BLaER1 treated with 17β-estradiol and CSF1 and Interleukin-3, amounts not matched to agents 10 nM and 100 nM (cell line): ENCODE results near the gene CD4.
A peak's percentile ranks its signal among the peaks of the same experiment; 100 is the strongest.

ENCODE experiments used
- H3K27ac ChIP-seq, 11 experiments: shearing (Covaris generic); formaldehyde crosslinking; 2 replicates each; pipeline ENCODE4 v1.8.1; 2022
- H3K27me3 ChIP-seq, 11 experiments: shearing (Covaris generic); formaldehyde crosslinking; 2 replicates each; pipeline ENCODE4 v1.8.1; 2022
- H3K36me3 ChIP-seq, 11 experiments: shearing (Covaris generic); formaldehyde crosslinking; 2 replicates each; pipeline ENCODE4 v1.8.1; 2022
- H3K4me1 ChIP-seq, 10 experiments: shearing (Covaris generic); formaldehyde crosslinking; 2 replicates each; pipeline ENCODE4 v1.8.1; 2022
- H3K4me2 ChIP-seq, 11 experiments: shearing (Covaris generic); formaldehyde crosslinking; 2 replicates each; pipeline ENCODE4 v1.8.1; 2022
- H3K4me3 ChIP-seq, 10 experiments: shearing (Covaris generic); formaldehyde crosslinking; 2 replicates each; pipeline ENCODE4 v1.8.1; 2022
- H3K9ac ChIP-seq, 11 experiments: shearing (Covaris generic); formaldehyde crosslinking; 2 replicates each; pipeline ENCODE4 v1.8.1; 2022
- H3K9me3 ChIP-seq, 11 experiments: shearing (Covaris generic); formaldehyde crosslinking; replicated peaks in 1 of 11; 2 replicates each; pipeline ENCODE4 v1.8.1; 2022
- H4K20me1 ChIP-seq, 11 experiments: shearing (Covaris generic); formaldehyde crosslinking; 2 replicates each; pipeline ENCODE4 v1.8.1; 2022
- Cebpa-rat ChIP-seq, 11 experiments: shearing (Covaris generic); IDR thresholded peaks; 2 replicates each; pipeline ENCODE4 v1.8.1; 2022

The CD4 gene

GRCh38 chr12:6771509-6772330 is 17.6 kb upstream of the CD4 start:
- Histone ChIP-seq H3K4me2 (peak overlapping the region in 6 of 11 experiments; percentile 7 to 95 (median 57); a peak in 10 of 22 replicates), H3K27ac (no peak overlapping the region), H3K36me3 (no peaks in the 10 kb centered on the region; a peak in 1 of 22 replicates), H3K9ac (no peak overlapping the region), H3K9me3 (no peaks in the 10 kb centered on the region), H4K20me1 (peaks cover 0 to 48% (median 22%) of the 10 kb centered on the region in 11 experiments; a peak in 17 of 22 replicates), H3K27me3 (peaks cover 86 to 100% (median 100%) of the 10 kb centered on the region in 11 experiments), H3K4me3 (no peak overlapping the region), H3K4me1 (peaks cover 9 to 60% (median 41%) of the 10 kb centered on the region in 10 experiments)
- TF ChIP-seq Cebpa-rat (IDR thresholded peaks at IDR 0.05) = no peak

- H3K9ac ChIP-seq = no peak within 1 kb of the TSS
- peaks cover 5 to 60% (median 36%) of the 10 kb centered on the region in 10 experiments; a peak in 19 of 20 replicates for H3K4me1 ChIP-seq
- no peak for TF ChIP-seq Cebpa-rat (IDR thresholded peaks at IDR 0.05)
- H3K27ac ChIP-seq = no peak within 1 kb of the TSS
- H3K4me3 ChIP-seq = 0 out of 20 replicates have a peak within 1 kb of the TSS, but pooled peaks of 1 of the 10 experiments have one; percentile 28
- no peaks in the 10 kb centered on the region; a peak in 1 of 22 replicates for H3K36me3 ChIP-seq
- H3K9me3 ChIP-seq = no peaks in the 10 kb centered on the region
- H3K27me3 ChIP-seq = peaks cover 89 to 100% (median 100%) of the 10 kb centered on the region in 11 experiments
- peak within 1 kb of the TSS in 8 of 11 experiments; percentile 7 to 95 (median 48); a peak in 12 of 22 replicates for H3K4me2 ChIP-seq
- peaks cover 0 to 48% (median 22%) of the 10 kb centered on the region in 11 experiments; a peak in 17 of 22 replicates for H4K20me1 ChIP-seq
Observed at GRCh38 chr12:6772331-6772695, 17.0 kb upstream of the CD4 start, which contains the start of gene LAG3. TSS of gene LAG3 (plus strand) at chr12:6772520. CDS start at chr12:6772853, 333 bp downstream.

- TF ChIP-seq Cebpa-rat (IDR thresholded peaks at IDR 0.05) = no peak
- peaks cover 3 to 58% (median 34%) of the 10 kb centered on the region in 10 experiments; a peak in 17 of 20 replicates for H3K4me1 ChIP-seq
- H3K9me3 ChIP-seq = no peaks in the 10 kb centered on the region
- no peak overlapping the region for H3K9ac ChIP-seq
- peaks cover 0 to 47% (median 22%) of the 10 kb centered on the region in 11 experiments; a peak in 17 of 22 replicates for H4K20me1 ChIP-seq
- 0 out of 20 replicates have a peak overlapping the region, but pooled peaks of 1 of the 10 experiments have one; percentile 28 for H3K4me3 ChIP-seq
- no peaks in the 10 kb centered on the region; a peak in 1 of 22 replicates for H3K36me3 ChIP-seq
- H3K27ac ChIP-seq = no peak overlapping the region
- H3K27me3 ChIP-seq = peaks cover 89 to 100% (median 100%) of the 10 kb centered on the region in 11 experiments
- H3K4me2 ChIP-seq = peak overlapping the region in 8 of 11 experiments; percentile 7 to 95 (median 48); a peak in 12 of 22 replicates
Observed at GRCh38 chr12:6772726-6773589, 16.4 kb upstream of the CD4 start.

- no peak overlapping the region for H3K4me2 ChIP-seq
- H3K9me3 ChIP-seq = no peaks in the 10 kb centered on the region
- H4K20me1 ChIP-seq = peaks cover 0 to 43% (median 18%) of the 10 kb centered on the region in 11 experiments; a peak in 15 of 22 replicates
- peaks cover 82 to 100% (median 100%) of the 10 kb centered on the region in 11 experiments for H3K27me3 ChIP-seq
- H3K27ac ChIP-seq = no peak overlapping the region
- TF ChIP-seq Cebpa-rat (IDR thresholded peaks at IDR 0.05) = no peak
- H3K4me1 ChIP-seq = peaks cover 11 to 58% (median 41%) of the 10 kb centered on the region in 10 experiments
- H3K9ac ChIP-seq = no peak overlapping the region
- no peaks in the 10 kb centered on the region; a peak in 1 of 22 replicates for H3K36me3 ChIP-seq
- no peak overlapping the region for H3K4me3 ChIP-seq
Observed at GRCh38 chr12:6773590-6774351, 15.6 kb upstream of the CD4 start.

- no peak for TF ChIP-seq Cebpa-rat (IDR thresholded peaks at IDR 0.05)
- Histone ChIP-seq H3K27me3 (peaks cover 74 to 96% (median 92%) of the 10 kb centered on the region in 11 experiments), H3K4me2 (no peak overlapping the region), H3K9me3 (no peaks in the 10 kb centered on the region), H3K27ac (no peak overlapping the region), H3K9ac (no peak overlapping the region), H3K4me3 (no peak overlapping the region), H3K36me3 (no peaks in the 10 kb centered on the region; a peak in 1 of 22 replicates), H3K4me1 (peaks cover 19 to 55% (median 37%) of the 10 kb centered on the region in 10 experiments), H4K20me1 (peaks cover 0 to 37% (median 10%) of the 10 kb centered on the region in 11 experiments; a peak in 13 of 22 replicates)
Observed at GRCh38 chr12:6774499-6775062, 14.7 kb upstream of the CD4 start.

GRCh38 chr12:6775185-6776174 is 13.8 kb upstream of the CD4 start:
- H3K27ac ChIP-seq = no peak overlapping the region
- H3K9me3 ChIP-seq = no peaks in the 10 kb centered on the region
- H3K9ac ChIP-seq = no peak overlapping the region
- H3K4me3 ChIP-seq = no peak overlapping the region
- no peak overlapping the region for H3K4me2 ChIP-seq
- no peak for TF ChIP-seq Cebpa-rat (IDR thresholded peaks at IDR 0.05)
- H3K27me3 ChIP-seq = peaks cover 66 to 96% (median 89%) of the 10 kb centered on the region in 11 experiments
- peaks cover 0 to 32% (median 10%) of the 10 kb centered on the region in 11 experiments; a peak in 8 of 22 replicates for H4K20me1 ChIP-seq
- H3K4me1 ChIP-seq = peaks cover 28 to 59% (median 44%) of the 10 kb centered on the region in 10 experiments
- no peaks in the 10 kb centered on the region for H3K36me3 ChIP-seq

- peaks cover 64 to 93% (median 82%) of the 10 kb centered on the region in 11 experiments for H3K27me3 ChIP-seq
- peak overlapping the region in 1 of 11 experiments; percentile 7; a peak in 2 of 22 replicates for H3K9ac ChIP-seq
- peak overlapping the region in 4 of 11 experiments; percentile 84 to 98 (median 91); a peak in 6 of 22 replicates for H3K4me2 ChIP-seq
- peaks cover 38 to 50% (median 43%) of the 10 kb centered on the region in 10 experiments for H3K4me1 ChIP-seq
- H3K27ac ChIP-seq = no peak overlapping the region
- no peak for TF ChIP-seq Cebpa-rat (IDR thresholded peaks at IDR 0.05)
- no peaks in the 10 kb centered on the region for H3K36me3 ChIP-seq
- no peaks in the 10 kb centered on the region for H3K9me3 ChIP-seq
- H3K4me3 ChIP-seq = no peak overlapping the region
- H4K20me1 ChIP-seq = peaks cover 0 to 27% (median 10%) of the 10 kb centered on the region in 11 experiments; a peak in 8 of 22 replicates
Observed at GRCh38 chr12:6777386-6777785, 11.9 kb upstream of the CD4 start.
